Activated effector memory CD4-positive, alpha-beta T cell treated with anti-CD3 and anti-CD28 coated beads, Interleukin-2, amount 50 U/mL, for 16 hours (primary cell): ENCODE measurements around the gene POC1B.

Experiments used
- DNase-seq: peaks from one replicate; pipeline ENCODE4 v3.0.0-alpha.2; 2020

Gene POC1B

DNA sequence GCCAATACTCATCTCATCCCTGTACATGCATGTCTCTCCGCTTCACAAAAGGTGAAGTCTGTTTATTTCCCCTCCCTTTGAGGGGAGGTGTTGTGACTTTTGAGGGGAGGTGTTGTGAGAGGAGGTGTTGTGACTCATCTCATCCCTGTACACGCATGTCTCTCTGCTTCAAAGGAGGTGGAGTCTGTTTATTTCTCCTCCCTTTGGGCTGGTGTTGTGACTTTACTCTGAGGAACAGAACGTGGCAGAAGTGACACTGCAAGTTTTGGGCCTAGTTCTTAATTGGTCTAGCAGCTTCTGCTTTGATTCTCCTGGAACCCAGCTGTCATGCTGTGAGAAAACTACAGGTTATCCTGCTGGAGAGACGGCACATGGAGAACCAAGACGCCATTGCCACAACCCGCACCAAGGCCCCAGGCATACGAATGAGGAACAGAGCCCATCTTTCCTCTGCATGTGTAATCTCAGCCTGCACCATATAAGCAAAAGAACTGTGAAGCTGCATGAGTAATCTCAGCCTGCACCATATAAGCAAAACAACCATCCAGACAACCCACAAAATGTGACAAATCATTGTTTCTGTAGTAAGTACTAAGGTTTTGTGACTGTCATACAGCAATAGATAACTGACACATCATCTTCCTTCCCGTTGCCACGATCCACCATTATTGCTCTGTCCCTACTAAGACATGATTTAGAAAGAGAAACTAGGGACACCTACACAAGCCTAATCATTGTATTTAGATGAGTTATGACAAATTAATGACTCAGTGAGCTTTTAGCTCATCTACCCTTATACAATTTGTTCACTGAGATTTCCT lies 31.2 kb downstream of the POC1B start:
- peak; percentile 71 for DNase-seq

DNA sequence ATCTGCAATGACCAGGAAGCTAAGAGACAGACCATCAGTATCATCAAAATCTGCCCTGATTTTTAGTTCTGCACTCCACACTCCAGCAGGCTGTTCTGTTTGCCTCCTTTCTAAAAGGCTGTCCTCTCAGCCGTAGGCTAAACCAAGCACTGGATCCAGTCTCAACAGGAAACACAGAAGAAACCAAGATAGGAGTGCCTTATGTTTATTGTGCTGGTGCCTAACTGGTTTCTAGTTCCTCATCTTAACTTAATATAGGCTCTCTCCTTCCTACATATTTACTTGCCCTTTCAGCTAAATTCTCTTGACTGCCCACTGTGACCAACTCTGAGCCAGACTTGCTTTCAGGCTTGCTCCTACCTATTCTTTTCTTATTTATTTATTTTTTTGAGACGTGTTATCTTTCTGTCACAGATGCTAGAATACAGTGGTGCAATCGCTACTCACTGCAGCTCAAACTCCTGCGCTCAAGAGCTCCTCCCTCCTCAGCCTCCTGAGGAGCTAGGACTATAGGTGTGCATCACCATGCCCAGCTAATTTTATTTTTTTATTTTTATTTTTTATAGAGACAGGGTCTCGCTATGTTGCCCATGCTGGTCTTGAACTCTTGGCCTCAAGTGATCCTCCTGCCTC lies 32.1 kb downstream of the POC1B start:
- no peak for DNase-seq

DNA sequence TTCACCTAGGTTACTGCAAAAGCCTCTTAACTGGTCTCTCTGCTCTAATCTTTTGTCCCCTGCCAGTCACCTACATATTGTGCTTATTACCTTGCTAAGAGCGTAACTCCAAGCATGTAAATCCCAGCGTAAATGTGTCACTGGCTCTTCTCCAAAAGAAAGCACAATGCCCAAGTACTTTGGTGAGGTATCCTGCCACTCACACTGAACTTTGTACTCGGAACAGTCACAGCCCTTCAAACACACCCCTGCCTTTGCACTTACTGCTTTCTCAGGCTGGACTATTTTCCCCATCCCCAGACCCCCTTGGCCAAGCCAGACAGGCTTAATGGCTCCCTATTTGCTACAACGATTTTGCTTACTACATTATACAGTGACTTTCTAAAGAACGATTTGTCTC lies 33.0 kb downstream of the POC1B start:
- no peak for DNase-seq

DNA sequence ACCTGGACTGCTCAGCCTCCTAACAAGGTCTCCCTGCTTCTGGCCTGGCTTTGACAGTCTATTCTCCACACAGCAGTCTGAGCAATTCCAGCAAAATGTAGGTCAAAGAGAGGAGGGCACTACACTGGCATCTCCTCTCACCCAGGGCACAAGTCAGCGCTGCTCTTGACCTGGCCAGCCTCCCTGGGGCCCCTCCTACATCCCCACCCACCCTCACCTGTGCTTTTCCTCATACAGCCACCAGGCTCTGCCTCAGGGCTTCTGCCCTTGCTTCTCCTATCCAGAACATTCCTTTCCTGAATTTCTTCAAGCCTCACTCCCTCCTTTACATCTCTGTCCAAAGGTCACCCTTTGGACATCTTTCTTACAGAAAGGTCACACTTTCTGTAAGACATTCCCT lies 34.9 kb downstream of the POC1B start:
- no peak for DNase-seq

DNA sequence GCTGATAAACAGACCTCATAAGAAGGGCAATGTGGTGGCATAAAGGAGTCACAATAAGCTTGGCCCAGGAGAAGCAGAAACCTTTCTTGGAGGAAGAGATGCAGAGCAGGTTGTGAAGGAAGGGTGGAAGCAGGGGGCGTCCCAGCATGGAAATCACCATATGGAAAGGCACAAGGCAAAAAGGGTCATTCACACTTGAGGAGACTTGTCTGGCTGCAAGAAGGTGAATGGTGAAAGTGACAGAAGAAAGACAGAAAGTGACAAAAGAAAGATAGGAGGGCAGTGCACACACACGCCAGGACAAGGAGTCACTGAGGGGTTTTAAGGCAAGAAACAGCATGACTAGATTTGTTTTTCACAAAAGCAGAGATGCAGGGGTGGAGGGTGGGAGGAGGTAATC lies 39.6 kb downstream of the POC1B start:
- DNase-seq = no peak

DNA sequence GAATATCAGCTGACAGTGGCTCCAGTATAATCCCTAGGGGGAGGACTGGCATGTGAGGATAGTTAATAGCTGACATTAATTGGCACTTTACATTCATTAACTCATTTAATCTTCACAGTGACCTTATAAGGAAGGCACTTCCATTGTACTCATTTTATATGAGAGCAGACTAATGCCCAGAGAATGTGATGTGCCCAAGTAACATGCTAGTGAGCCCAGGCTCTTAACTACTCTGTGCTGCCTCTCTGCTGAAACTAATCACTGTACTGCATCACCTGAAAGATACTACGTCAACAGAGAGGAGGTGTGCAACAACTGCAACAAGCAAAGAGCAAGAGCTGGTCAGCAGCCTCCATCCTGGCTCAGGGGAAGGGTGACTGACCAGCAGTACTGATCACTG lies 41.4 kb downstream of the POC1B start:
- DNase-seq = no peak

DNA sequence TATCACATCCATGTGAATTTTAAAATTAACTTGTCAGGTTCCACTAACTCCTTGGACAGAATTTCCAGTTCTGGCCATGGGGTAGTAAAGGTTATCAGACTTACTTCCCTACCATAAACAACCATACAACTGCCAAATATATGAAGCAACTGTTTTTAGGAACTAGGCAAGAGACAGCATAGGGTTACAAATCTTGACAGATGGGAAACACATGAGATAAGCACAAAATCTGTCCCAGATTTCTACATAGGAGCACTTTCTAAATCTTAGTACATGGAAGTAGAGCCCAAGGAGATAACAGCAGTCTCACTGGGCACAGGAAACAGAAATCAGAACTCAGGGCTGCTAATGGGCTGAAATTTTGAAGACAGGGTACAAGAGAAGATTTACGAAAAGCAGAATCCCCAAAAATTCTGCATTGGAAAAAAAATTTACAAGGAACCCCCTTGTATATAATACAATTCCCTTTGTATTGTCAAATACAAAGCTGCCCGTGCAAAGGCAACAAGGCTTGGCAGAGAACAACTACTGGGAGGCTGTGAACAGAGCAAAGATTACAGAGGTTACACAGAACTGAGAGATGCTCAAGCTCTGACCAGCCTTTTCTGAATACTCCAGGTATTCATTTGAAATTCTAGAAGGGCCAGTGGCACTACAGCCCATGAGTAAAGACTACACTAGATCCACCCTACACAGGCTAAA lies 44.5 kb downstream of the POC1B start:
- DNase-seq = no peak

DNA sequence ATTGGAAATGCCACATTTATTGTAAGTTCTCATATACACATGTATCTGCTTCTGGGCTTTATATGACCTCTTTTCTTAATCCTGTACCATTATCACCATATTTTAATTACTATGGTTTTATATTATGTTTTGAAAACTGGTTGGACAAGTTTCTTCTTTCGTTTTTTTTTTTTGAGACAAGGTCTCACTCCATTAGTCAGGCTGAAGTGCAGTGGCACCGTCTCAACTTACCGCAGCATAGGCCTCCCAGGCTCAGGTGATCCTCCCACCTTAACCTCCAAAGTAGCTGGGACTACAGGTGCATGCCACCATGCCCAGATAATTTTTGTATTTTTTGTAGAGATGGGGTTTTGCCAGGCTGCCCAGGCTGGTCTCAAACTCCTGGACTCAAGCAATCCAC lies 45.9 kb downstream of the POC1B start:
- DNase-seq = no peak

DNA sequence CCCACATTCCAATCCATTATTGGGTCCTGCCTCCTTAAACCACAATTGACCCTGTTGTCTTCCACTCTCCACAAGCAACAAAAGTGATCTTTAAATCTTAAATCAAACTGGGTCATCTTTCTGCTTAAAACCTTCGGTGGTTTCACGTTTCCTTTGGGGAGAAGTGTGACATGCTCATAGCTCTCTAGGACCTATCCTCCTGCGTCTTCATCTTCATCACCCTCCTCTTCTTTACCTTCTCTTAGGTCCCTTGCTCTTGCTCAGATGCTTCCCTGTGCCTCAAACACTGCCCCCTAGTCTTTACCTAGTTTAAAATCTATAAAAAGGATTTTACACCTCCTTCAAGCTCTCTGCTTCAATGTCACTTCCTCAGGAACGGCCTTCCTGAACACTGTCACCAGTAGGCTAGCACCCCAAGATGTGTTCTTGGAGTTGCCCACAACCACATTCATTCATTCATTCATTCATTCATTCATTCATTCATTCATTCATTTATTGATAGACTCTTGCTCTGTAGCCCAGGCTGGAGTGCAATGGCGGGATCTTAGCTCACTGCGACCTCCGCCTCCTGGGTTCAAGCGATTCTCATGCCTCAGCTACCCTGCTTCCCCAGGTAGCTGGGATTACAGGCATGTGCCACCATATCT lies 48.1 kb downstream of the POC1B start:
- DNase-seq = no peak

DNA sequence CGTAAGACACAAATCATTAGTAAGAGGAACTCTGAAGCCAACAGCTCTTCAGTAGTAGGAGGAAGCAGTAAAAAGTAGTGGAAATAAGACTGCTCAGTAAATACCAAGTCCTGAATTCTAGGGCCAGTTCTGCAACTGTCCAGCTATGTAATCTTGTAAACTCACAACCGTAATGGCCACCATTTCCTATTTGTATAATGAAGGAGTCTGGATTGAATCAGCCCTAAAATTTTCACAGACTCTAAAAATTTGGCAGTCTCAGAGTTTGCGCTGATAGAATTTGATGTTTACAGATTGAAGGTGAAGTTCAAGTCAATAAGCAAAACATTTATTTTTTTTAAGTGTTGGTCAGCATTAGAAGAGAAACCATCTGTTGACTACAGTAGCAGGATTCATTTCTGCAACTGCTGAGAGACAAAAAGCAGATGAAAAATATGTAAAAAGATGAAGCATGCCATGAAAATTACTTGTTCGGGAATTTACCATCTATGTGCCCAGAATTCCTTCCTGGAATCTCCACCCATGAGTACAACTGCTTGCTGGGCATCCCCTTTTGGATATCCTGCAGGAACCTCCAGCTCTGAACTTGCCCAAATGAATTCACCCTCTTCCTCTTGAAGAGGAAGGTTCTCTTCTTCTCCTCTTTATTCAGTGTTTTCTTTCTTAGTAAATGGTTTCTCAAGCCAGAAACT lies 48.8 kb downstream of the POC1B start:
- no peak for DNase-seq

DNA sequence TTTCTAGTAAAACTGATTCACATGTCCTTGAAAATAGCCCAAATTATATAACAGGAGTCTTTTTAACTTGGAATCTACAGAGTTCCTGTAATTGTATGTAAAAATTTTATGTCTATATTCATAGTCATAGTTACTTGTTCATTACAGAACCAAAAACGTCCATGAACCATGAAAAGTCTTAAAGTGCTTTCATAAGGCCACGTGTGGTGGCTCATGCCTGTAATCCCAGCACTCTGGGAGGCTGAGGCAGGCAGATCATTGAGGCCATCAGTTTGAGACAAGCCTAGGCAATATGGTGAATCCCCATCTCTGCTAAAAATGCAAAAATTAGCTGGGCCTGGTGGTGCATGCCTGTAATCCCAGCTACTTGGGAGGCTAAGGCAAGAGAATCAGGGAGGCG lies 49.6 kb downstream of the POC1B start:
- DNase-seq = no peak

DNA sequence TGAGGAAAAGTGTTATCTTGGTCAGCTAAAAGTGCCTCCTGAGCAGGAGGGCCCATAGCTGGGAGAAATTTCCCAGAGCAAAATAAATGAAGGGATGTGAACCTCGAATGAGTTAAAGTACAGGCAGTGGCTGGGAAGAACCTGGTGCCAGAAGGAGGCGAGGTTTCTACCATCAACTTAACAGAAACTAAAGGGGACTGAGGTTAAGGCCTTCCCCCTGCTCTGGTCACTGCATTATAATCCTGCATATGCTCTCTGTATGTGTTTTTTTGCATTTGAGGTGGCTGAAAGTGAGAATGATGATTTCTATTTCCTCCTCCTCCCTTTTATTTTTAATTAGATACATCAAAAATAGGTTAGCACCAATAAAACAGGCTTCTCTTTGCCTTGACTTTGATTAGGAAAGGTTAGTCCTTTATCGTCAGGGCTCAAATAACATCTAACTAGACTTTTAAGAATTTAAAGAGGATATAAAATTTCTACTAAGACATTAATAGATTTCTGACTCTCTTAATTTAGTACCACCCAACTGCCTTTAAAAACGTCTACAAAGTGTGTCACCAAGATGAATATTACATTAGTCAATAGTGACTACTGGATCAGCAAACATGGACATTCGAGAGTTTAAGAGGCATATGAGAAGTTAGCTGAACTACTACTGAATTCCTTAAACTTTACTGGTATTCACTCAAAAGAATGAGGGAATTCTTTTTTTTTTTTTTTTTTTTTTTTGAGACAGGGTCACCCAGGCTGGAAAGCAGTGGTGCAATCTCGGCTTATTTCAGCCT lies 50.5 kb downstream of the POC1B start:
- no peak for DNase-seq

DNA sequence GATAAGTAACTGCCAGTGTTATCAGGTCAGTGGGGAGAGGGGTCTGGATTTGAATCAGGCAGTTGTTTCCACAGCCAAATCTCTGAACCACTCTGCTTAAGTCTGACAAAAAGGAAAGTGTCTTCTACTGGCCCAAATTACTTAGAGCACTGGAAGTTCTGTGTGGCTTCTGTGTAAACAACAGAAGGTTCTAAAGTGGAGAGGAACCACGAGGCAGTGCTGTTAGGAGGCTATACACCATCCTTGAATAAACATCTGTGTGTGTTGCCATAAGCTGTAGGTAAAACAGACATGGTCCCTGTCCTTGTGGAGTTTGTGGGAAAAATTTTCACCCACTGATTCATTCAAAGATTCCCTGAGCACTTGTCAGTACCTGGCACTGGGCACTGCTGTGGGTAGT lies 51.2 kb downstream of the POC1B start:
- no peak for DNase-seq

DNA sequence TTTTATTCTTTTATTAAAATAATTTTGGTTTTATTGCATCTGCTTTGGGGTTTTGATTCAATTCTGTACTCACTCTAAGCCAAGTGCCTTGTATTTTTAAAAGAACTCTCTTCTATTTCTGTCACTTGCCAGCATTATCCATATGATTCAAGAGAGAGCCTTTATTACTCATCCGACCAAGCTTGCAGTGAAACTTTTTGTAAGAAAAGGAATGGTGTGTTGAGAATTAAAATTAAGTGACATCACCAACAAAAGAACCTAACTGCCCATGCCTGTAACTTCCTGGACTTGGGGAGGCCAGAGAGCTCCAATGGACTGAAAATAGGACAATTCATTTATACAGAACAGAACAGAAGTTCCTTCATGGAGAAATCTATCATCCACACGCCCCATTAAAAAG lies 53.3 kb downstream of the POC1B start:
- no peak for DNase-seq

DNA sequence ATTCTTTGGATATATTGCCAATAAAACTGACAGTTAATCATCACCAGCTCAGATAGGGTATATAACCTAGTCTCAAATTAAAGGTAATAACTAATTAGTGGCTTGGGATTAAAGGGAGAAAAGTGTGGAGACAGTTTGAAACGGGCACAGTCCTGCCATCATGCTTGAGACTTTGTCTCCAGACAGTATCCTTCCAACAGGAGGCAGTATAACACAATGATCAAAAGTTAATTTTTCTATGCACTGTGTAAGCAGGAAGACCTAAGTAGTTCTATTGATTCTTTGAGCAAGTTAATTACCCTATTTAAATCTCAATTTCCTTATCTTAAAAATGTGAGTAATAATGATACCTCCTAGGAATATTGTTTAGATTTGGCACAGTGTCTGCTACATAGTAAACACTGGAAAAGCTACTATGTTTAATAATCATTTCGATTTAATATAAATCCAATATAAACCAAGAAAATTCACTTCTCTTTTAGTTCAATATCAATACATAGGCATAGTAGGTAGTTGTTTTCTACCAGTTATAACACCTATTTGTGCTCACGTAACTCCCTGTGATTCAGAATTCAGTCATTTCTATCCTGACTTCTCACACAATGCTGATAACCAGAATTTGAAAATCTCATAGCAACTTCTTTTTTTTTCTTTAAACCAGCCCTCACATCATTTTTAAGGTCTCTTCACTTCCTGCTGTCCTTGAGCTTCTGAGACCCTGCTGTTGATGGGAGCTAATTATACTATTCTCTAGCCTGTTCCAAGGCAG lies 54.9 kb downstream of the POC1B start:
- no peak for DNase-seq

DNA sequence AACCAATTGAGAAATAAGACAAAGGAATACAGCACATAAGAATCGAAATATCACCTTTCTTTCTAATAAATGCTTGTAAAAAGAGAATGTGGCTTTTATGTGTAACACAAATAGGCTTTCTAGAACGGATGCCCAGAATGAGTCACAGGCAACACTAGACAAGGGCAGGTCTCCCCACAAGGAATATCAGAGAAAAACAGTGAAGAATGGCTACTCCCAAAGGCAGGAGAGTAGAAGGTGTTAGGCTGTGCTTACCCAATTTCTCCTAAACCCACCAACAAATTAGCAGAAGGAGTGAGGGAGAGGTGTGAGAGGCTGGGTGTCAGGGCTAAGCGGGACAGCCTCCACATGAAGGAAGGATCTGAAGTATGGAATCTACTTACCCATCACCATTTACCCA lies 56.5 kb downstream of the POC1B start:
- DNase-seq = no peak

DNA sequence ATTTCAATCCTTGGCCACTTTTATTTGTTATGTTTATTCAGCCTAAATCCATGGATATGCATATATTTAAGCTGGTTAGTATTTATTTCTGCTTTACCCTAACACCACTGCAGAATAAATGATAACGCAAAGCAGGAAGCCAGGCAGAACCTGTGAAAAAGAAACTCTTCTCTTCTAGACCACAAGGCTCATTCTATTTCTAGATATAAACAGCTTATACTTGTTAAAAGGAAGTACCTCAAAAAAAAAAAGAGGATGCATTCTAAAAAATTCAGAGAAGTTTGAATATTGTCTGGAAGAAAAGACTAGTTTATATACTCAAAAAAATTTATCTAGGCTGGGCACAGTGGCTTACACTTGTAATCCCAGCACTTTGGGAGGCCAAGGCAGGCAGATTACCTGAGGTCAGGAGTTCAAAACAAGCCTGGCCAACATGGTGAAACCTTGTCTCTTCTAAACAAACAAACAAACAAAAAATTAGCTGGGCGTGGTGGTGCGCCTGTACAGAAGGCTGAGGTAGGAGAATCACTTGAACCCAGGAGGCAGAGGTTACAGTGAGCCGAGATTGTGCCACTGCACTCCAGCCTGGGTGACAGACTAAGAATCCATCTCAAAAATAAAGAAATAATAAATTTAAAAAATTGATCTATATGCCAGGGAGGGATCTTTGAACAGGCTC lies 57.1 kb downstream of the POC1B start:
- no peak for DNase-seq

DNA sequence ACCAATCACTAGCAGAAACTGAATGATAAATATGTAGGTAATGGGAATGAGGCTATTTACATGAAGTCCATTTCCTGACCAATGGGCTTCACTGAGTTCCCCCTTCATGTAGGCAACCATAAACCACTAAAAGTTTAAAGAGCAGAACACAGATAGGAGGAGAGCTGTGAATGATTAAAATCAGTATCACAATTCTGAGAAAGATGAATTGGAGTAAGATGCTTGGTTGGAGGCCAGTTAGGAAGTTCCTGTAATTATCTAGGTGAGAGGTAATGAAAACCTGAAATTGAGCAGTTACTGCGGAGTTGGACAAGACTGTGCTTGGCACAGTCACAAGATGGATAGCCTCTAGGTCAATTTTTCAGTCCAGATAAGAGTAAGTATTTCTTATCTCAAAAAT lies 57.8 kb downstream of the POC1B start:
- no peak for DNase-seq

DNA sequence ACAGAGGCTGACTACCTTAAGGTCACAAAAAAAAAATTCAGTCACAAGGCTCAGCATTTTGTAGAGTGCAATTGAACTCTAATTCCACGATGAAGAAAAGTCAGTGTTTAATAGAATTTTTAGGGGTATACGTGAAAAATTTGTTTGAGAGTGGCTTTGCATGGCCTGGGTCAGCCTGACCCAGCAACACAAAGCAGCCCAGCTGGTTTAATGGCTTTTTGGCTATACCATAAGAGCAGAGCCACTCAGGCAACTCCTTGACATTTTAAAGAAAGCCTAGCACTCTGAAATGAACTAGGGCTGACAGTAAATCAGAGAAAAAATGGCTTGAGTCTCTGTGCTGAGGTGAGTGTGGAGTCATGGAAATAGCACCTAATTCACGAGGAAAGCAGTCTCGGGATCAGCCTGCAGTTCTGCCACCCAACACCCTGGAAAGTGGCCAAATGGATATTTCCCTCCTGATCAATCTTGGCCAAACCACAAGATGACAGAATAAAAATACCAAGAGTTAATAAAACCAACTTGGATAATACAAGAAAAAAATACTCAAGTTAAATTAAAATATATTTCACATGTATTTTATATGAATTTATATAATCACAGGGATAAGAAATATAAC lies 60.8 kb downstream of the POC1B start:
- no peak for DNase-seq
